ENCODE results near the gene DNAH14.

The DNAH14 gene

DNA sequence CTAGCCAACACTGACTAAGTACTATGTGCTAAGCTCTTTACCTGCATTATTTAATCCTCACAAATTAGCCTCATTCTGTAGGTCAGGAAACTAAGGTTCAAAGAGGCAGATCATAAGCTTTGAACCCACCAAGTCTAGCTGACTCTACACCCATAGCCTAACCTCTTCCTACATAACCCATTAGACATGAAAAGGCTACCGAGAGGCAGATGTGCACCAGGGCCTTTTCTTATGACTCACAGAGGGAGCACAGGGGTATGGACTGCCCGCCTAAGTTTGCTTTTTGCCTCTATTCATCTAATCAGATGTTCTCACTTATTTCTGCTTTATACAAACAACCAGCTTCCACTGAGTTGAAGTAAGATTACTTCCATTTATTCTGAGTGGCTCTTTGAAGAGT lies 466.9 kb downstream of the DNAH14 start:
- DNase-seq (ENCODE audit: low spot score) (no peak), FAIRE-seq (no peak)

- no peak for FAIRE-seq
- no peak for DNase-seq (ENCODE audit: low spot score)
Measured at GRCh38 chr1:225400968-225401367, 471.5 kb downstream of the DNAH14 start.

DNA sequence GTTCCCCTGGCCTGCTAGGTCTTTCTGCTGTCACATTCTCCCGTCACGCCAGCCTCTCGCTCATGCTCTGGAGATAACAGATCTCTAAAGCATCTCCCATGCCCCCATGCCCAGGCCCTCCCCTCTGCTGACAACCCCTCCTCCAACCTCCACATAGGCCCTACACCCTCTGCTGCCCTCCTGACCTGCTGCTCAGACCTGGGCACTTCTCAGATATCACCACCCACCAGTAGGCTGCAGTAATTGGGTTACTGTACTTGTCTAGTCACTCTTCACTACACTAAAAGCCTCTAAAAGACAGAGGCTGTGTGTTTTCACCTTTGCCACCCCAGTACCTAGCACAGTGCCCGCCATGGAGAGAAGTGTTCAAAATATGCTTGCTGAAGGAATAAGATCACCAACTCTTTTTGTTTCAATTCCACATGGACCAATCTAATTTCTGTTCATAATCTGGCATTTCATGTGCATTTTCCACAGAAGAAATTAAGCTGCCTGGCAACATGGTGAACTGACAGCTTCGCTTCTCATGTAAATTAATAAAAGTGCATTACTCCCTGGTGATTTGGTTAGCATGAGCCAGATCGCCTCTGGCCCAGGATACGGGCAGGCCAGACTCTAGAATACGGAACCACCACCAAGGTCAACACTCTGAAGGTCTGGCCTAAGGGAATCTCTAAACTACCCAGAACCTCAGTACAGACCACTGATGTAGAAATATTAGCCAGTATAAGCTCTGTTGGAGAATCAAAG lies 477.7 kb downstream of the DNAH14 start:
- DNase-seq (ENCODE audit: low spot score) (no peak), FAIRE-seq (no peak)

DNA sequence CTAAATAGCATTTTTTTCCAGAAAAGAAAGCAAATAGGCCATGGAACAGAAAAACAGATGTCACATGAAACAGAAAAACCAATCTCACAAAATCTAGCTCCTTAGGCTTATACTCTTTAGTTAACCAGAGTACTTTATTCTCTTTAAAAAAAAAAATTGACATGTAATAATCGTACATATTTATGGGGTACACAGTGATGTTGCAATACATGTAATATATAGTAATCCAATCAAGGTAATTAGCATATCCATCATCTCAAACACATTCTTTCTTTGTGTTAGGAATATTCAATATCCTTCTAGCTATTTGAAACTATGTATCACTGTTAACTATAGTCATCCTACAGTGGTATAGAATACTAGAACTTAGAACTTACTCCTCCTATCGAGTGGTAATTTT lies 478.3 kb downstream of the DNAH14 start:
- DNase-seq (ENCODE audit: low spot score) (no peak), FAIRE-seq (no peak)

GRCh38 chr1:225408249-225408648 lies 478.8 kb downstream of the DNAH14 start:
- FAIRE-seq (no peak), DNase-seq (ENCODE audit: low spot score) (no peak)

- FAIRE-seq = no peak
- no peak for DNase-seq (ENCODE audit: low spot score)
Measured at GRCh38 chr1:225409051-225409450, 479.6 kb downstream of the DNAH14 start.

DNA sequence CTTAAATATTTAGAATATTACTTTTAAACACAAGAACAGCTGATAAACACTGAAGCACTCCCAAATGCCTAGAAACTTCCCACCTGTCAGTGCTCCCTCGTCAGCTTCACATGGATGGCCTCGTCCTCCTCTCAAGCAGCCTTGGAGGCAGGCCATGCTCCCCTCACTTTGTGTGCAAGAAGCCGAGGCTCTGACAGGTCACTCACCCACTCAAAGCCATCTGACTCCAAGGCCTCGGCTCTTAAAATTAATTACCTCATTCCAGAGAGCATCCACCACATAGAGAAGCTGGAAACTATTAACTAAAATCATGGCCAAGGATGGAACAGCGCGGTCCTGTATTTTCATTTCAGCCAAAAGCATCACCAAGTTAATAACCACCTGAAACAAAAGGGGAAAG lies 480.6 kb downstream of the DNAH14 start:
- FAIRE-seq (no peak), DNase-seq (ENCODE audit: low spot score) (no peak)

- FAIRE-seq = no peak
- no peak for DNase-seq (ENCODE audit: low spot score)
Measured at GRCh38 chr1:225412321-225412720, 482.8 kb downstream of the DNAH14 start.

DNA sequence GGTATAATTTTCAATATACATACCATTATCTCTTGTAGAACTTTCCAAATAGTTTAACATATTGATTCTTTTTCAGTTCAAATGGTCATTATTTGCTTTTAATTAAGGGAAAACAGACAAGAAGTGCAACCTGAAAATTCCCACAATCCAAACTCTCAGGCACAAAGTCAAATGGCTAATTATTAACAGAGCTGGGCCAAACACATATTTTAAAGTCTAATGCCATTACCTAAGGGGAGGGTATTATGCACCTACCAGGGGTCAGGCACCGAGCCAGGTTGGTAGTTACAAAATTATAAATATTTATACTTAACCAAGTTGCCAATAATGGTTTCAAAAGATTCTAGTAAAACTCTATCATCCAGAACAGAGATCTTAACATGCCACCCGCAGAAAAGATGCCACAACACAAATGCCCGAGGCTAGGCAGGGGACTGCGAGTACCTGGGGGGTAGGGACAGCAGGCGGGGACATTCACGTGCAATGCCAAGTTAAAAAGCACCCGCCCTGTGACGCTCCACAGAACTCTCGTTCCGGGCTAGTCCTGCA lies 483.4 kb downstream of the DNAH14 start:
- FAIRE-seq (peak; percentile 45), DNase-seq (ENCODE audit: low spot score) (no peak)

- DNase-seq (ENCODE audit: low spot score) = no peak
- FAIRE-seq = no peak
Measured at GRCh38 chr1:225413708-225414375, 484.4 kb downstream of the DNAH14 start.

- FAIRE-seq (no peak), DNase-seq (ENCODE audit: low spot score) (no peak)
Measured at GRCh38 chr1:225415307-225415706, 485.8 kb downstream of the DNAH14 start.

DNA sequence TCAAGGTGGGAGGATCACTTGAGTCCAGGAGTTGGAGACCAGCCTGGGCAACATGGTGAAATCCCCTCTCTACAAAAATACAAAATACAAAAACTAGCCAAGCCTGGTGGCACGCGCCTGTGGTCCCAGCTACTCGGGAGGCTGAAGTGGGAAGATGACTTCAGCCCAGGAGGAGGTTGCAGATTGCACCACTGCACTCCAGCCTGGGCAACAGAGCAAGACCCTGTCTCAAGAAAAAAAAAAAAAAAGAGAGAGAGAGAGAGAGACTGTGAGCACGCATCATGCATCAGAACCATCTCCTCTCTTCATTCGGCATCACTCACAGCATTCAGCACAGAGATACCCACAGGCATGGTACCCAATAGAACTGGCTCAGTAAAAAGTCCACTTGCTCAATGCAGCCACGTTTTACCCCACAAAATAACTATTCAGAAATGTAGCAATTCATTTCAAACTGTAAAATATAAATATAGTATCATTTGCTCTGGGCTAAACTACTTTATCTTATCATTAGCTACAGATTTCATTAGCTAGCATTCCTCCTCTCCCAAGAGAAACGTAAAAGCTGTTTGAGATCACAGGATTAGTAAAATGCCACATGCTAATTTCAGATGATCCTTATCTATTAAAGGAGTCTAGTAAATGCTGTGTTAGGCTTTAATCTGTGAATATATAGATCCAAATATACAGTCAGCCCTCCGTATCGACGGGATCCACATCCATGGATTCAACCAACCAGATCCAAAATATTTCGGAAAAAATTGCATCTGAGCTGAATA lies 486.7 kb downstream of the DNAH14 start:
- no peak for FAIRE-seq
- no peak for DNase-seq (ENCODE audit: low spot score)

DNA sequence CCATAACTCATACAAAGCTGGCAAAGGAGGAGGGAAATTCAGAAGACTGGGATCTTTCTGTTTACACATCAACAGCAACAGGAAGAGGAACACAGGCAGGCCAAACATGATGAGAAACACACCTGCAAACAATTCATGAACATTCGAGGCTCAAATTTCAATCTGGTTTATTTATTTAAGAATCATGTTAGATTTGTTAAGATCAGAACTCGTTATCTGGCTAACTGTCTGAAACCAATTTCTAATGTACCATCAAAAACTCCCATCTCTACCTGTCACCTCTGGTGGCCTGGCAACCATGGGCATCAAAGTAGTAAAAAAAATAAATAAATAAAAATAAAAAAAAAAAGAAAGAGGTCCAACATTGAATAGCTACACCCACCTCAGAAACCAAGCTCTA lies 488.6 kb downstream of the DNAH14 start:
- no peak for DNase-seq (ENCODE audit: low spot score)
- no peak for FAIRE-seq

GRCh38 chr1:225418598-225418997 lies 489.1 kb downstream of the DNAH14 start:
- no peak for FAIRE-seq
- no peak for DNase-seq (ENCODE audit: low spot score)

DNA sequence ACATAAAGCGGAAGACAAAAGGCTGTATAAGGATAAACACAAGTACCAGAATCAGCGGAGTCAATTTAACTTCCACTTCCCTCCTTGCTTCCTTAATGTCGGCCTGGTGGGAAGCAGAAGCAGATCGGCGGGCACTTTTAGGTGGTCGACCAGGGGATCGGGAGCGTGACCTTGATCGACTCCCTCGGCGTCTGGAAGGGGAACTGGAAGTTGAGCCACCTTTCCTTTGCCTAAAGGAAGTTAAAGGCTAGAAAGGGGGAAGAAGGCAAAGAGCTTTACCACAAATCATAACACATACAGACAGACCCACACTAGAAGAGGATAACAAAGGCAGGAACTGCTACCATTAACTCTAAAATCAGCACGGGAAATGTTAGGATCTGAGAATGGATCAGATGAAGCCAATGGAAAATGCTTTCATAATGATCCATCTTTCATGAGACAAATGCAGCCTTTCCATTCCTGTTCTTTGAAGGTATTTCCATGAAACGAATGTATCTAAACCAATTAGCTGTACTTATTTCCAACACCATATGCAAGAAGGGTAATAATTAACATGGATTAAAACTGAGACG lies 492.6 kb downstream of the DNAH14 start:
- DNase-seq (ENCODE audit: low spot score) = no peak
- no peak for FAIRE-seq

DNA sequence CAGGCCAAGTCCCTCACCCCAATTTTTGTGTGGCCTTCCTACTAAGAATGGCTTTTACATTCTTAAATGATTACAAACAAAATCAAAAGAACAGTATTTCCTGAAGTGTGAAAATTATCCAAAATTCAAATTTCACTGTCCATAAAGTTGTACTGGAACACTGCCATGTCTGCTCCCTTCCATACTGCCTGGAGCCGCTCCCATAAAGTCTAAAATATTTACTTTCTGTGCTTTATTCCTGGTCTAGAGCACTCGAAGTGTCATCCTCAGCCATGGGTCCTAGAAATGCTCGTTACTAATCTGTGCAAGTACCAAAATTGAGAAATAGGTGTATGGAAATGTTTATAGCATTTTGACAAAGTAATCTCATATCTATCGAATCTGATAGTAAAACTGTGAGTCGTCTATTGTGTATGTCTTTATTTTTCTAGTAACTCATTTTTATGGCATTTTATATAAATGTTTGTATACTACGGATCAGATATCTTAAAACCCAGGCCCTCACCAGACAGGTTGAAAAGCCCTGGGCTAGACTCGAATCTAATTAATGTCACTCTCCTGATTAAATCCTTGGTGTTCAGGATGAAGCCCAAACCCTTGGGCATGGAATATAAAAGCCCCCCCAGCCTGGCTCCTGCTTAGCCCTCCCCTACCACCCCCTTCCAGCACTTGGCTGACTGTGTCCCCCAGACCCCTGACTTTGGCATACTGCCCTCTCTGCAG lies 493.5 kb downstream of the DNAH14 start:
- DNase-seq (ENCODE audit: low spot score) (no peak), FAIRE-seq (no peak)

DNA sequence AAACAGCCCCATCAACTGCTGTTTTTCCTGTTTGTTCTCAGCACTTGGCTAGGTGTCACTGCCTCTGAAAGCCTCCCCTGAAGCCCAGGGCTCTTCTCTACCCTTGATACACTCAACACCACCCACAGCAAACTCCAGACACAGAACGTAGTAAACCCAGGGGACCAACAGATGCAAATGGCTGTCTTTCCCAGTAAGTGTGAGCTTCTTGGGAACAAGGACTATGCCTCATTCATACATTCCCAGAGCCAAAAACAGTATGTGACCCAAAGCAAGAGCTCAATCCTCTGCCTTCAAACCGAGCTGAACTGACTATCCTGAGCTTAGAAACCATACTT lies 494.0 kb downstream of the DNAH14 start:
- FAIRE-seq = no peak
- no peak for DNase-seq (ENCODE audit: low spot score)

DNA sequence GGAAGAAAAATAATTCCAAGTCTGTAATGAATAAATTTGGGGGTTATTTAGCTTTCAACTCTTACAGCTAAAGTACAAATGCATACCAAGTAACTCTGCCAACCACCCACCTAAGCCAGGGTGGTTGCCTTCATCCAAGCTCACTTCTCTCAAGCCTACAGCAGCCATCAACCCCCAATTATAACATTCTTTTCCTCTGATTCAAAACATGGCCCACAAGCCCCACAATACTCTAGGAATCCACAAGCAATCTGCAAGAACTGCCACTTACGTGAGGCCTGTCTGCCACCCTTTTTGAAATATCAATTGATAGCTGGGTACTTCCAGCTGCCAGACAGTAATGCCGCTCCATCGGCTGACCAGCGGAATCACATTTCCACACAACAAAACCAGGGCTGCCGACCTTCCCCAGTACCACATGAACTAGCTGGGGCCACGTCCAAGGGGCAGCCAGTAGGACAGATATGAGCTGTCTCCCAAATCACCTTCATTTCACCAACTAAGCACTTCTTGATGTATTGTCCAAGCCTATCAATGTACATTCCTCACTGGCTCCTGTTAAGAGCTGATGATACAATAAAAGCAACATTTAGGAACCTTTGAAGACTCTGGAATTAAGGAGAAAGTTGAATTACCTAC lies 495.2 kb downstream of the DNAH14 start:
- FAIRE-seq (peak; percentile 74), DNase-seq (ENCODE audit: low spot score) (peak; percentile 78)

DNA sequence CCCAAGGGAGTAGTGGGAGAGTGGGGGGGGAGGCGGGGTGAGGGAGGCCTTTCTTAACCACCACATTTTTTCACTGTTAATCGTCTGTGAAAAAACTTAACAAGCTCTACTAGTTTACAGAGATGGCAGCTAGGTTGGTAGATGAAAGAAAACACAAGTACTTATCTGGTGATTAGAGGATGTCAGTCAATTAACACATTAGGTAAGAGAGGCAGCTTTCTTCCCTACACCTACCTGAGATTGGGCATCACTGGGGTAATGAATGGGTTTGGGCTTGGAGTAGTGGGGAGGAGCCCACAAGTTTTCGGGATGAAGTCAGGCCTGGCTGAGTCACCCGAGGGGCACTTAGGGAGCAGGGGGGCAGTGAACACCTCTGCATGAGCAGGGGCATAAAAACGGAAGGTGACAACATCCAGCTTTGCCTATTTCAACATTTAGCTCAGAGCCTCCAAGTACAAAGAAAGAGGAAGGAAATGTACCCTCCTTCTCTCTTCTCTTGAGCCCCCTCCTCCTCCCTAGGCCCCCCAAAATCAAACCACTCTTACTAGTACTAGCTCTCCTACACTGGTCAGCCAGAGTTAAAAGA lies 495.8 kb downstream of the DNAH14 start:
- peak; percentile 64 for DNase-seq (ENCODE audit: low spot score)
- FAIRE-seq = no peak
